OCI-LY3 (cell line): ENCODE data around the gene LINC01488.

Experiments
- H2AFZ ChIP-seq: fragments of 200-600, 300-600 bp; shearing (Covaris generic); 2 replicates; pipeline ENCODE4 v1.6.0; 2014; ENCODE audit warnings: antibody characterized with exemption, low read depth, low read length
- H3K27ac ChIP-seq: fragments of 200-600, 300-600 bp; sonication (generic); 2 replicates; pipeline ENCODE4 v1.5.1; 2014; ENCODE audit warnings: mild to moderate bottlenecking, low read length, moderate library complexity, mixed read lengths
- H3K27me3 ChIP-seq: fragments of 200-600, 300-600 bp; sonication (generic); 2 replicates; pipeline ENCODE4 v1.6.1; 2014; ENCODE audit warnings: low read depth, low read length, mixed read lengths
- H3K36me3 ChIP-seq: fragments of 200-600, 300-600 bp; sonication (generic); replicated peaks from 2 replicates; pipeline ENCODE3; 2014; ENCODE audit warnings: low read depth, low read length, mixed read lengths
- H3K4me1 ChIP-seq: fragments of 300-600, 200-600 bp; sonication (generic); 2 replicates; pipeline ENCODE4 v1.6.1; 2014; ENCODE audit warnings: low read length, mixed read lengths
- H3K4me2 ChIP-seq: fragments of 200-600, 300-600 bp; sonication (generic); 2 replicates; pipeline ENCODE4 v1.6.1; 2014; ENCODE audit warnings: low read length, mixed read lengths
- H3K4me3 ChIP-seq: fragments of 300-600, 200-600 bp; sonication (generic); 2 replicates; pipeline ENCODE4 v1.5.1; 2014; ENCODE audit warnings: antibody characterized with exemption, mild to moderate bottlenecking, low read length, moderate library complexity
- H3K79me2 ChIP-seq: fragments of 300-600, 200-600 bp; shearing (Covaris generic); 2 replicates; pipeline ENCODE4 v1.6.1; 2014; ENCODE audit warnings: mild to moderate bottlenecking, low read length, mixed read lengths
- H3K9ac ChIP-seq: fragments of 300-600, 200-600 bp; shearing (Covaris generic); 2 replicates; pipeline ENCODE4 v1.6.0; 2014; ENCODE audit warnings: mild to moderate bottlenecking, low read length, moderate library complexity
- H3K9me3 ChIP-seq: fragments of 200-600, 300-600 bp; shearing (Covaris generic); 2 replicates; pipeline ENCODE4 v1.6.1; 2014; ENCODE audit warnings: low read length, mixed read lengths; ENCODE audit not compliant: insufficient read depth
- H4K20me1 ChIP-seq: fragments of 200-600, 300-600 bp; sonication (generic); 2 replicates; pipeline ENCODE4 v1.6.1; 2016; ENCODE audit warnings: low read length, mixed read lengths; ENCODE audit not compliant: insufficient read depth
- EZH2phosphoT487 ChIP-seq: fragments of 200-600 bp; shearing (Covaris generic); IDR thresholded peaks from 2 replicates; pipeline ENCODE4 v1.6.1; 2018; ENCODE audit warnings: antibody characterized with exemption, mixed run types, low read depth
- TF ChIP-seq, protein P1 (sequence below): fragments of 200-600, 300-600 bp; sonication (generic); IDR thresholded peaks from 2 replicates; pipeline ENCODE4 v1.5.1; 2014; ENCODE audit warnings: antibody characterized with exemption, low read length, low read depth

LINC01488 gene

DNA sequence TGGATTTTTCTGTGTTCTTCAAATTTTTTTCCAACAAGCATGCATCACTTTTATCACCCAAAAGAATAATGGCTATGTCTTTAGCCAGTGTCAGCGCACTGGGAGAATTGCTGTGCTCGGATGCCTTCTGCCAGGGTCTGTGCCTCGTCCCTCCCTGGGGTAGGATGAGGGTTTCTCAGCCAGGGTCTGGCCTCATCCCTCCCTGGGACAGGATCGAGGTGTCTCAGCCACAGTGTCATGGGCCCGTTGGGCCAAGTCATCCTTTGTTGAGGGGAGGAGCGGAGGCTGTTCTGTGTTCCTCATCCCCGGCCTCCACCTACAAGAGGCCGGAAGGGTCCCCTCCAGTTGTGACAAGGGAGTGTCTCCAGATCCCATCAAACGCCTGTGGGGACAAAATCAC, 22.7 kb downstream of the LINC01488 start:
- Histone ChIP-seq H3K27me3 (peaks cover 9% of the 10 kb centered on the region), H3K4me3 (no peak overlapping the region), H3K79me2 (no peaks in the 10 kb centered on the region), H3K4me1 (peaks cover 46% of the 10 kb centered on the region), H3K9ac (no peak overlapping the region), H3K4me2 (no peak overlapping the region), H3K36me3 (peaks cover 8% of the 10 kb centered on the region), H3K27ac (no peak overlapping the region), H4K20me1 (no peaks in the 10 kb centered on the region), H3K9me3 (peaks cover 8% of the 10 kb centered on the region; the same call in 1 of the 2 replicates), H2AFZ (no peak overlapping the region)
- no peak for TF ChIP-seq EZH2phosphoT487
- TF ChIP-seq, protein P1, sequence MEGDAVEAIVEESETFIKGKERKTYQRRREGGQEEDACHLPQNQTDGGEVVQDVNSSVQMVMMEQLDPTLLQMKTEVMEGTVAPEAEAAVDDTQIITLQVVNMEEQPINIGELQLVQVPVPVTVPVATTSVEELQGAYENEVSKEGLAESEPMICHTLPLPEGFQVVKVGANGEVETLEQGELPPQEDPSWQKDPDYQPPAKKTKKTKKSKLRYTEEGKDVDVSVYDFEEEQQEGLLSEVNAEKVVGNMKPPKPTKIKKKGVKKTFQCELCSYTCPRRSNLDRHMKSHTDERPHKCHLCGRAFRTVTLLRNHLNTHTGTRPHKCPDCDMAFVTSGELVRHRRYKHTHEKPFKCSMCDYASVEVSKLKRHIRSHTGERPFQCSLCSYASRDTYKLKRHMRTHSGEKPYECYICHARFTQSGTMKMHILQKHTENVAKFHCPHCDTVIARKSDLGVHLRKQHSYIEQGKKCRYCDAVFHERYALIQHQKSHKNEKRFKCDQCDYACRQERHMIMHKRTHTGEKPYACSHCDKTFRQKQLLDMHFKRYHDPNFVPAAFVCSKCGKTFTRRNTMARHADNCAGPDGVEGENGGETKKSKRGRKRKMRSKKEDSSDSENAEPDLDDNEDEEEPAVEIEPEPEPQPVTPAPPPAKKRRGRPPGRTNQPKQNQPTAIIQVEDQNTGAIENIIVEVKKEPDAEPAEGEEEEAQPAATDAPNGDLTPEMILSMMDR, result no peak

GRCh38 chr11:69504576-69505335, 23.3 kb downstream of the LINC01488 start:
- Histone ChIP-seq H3K36me3 (peaks cover 8% of the 10 kb centered on the region), H4K20me1 (no peaks in the 10 kb centered on the region), H3K27me3 (peaks cover 9% of the 10 kb centered on the region), H3K79me2 (no peaks in the 10 kb centered on the region), H3K27ac (no peak overlapping the region), H3K9me3 (peaks cover 8% of the 10 kb centered on the region; the same call in 1 of the 2 replicates), H3K4me1 (peaks cover 39% of the 10 kb centered on the region), H3K9ac (no peak overlapping the region), H2AFZ (no peak overlapping the region), H3K4me3 (no peak overlapping the region), H3K4me2 (no peak overlapping the region)
- no peak for TF ChIP-seq EZH2phosphoT487
- TF ChIP-seq, protein P1, result no peak

DNA sequence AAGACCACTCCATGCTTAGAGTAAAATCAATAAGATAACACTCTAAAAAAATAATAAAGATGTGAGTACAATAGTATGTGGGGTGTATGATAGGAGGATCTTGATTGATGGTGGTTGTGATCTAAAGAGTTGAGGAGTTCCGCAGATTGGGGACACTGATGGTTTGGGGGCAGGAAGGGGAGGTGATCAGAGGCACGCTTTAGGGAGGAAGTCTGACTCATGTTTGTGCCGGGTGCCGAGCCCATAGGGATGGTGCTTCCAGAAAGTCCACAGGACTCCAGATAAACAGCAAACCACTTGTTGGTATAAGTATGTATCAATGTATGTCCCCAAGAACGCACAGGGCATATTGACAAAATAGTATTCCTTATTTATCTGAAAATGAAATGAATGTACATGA, 27.5 kb downstream of the LINC01488 start:
- Histone ChIP-seq H3K4me1 (no peaks in the 10 kb centered on the region), H3K27me3 (peaks cover 11% of the 10 kb centered on the region), H3K79me2 (no peaks in the 10 kb centered on the region), H3K27ac (no peak overlapping the region), H3K4me2 (no peak overlapping the region), H3K9me3 (peaks cover 8% of the 10 kb centered on the region; the same call in 1 of the 2 replicates), H3K4me3 (no peak overlapping the region), H2AFZ (no peak overlapping the region), H4K20me1 (no peaks in the 10 kb centered on the region), H3K9ac (no peak overlapping the region), H3K36me3 (no peaks in the 10 kb centered on the region)
- no peak for TF ChIP-seq EZH2phosphoT487
- TF ChIP-seq, protein P1, result no peak

DNA sequence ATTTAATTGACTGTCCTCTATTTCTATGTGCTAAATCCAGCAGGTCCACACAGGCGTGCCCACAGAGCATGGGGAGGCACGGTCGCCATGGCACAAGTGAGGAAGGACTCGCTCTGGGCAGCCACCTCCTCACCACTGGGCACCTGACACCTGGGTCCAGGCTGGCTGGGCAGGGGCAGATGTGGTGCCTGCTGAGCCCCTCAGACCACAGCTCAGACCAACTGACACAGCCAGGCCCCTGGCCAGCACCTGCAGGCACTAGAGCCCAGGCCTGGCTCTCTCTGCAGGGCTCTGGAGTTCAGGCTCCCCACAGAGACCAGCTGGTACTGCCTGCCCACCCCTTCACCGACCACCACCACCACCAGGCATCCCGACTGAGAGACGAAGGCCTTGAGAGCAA, 27.9 kb downstream of the LINC01488 start:
- no peak overlapping the region for H3K4me2 ChIP-seq
- H3K4me3 ChIP-seq, result no peak overlapping the region
- H3K27me3 ChIP-seq, result peaks cover 11% of the 10 kb centered on the region

More for the DNA sequence above, 27.9 kb downstream of the LINC01488 start:
- H3K36me3 ChIP-seq, result no peaks in the 10 kb centered on the region
- H3K9ac ChIP-seq, result no peak overlapping the region
- no peaks in the 10 kb centered on the region for H3K79me2 ChIP-seq
- H3K4me1 ChIP-seq, result no peaks in the 10 kb centered on the region
- TF ChIP-seq, protein P1, result no peak
- no peak for TF ChIP-seq EZH2phosphoT487
- no peaks in the 10 kb centered on the region for H4K20me1 ChIP-seq
- H3K9me3 ChIP-seq, result peaks cover 8% of the 10 kb centered on the region; the same call in 1 of the 2 replicates
- H2AFZ ChIP-seq, result no peak overlapping the region
- no peak overlapping the region for H3K27ac ChIP-seq
